UCSD-AML1 (cell line): Measurements from ENCODE around the gene DENND10.
"Not testable (repeated sequence)": the region's sequence is repeated elsewhere in the genome, so short reads cannot be mapped to it uniquely, and the experiment has no call there.

ENCODE experiments used
- DNase-seq: peaks from one replicate; lab custom pipeline; 2025; ENCODE audit not compliant: unreplicated experiment; lab: John Stamatoyannopoulos, UW

Gene DENND10

GRCh38 chr10:119165171-119166117 lies 61.5 kb downstream of the DENND10 start, which contains the start of gene SFXN4:
Gene SFXN4 (minus strand): TSS chr10:119165714. CDS start chr10:119165647, 67 bp downstream.
- peak; percentile 86 for DNase-seq

DNA sequence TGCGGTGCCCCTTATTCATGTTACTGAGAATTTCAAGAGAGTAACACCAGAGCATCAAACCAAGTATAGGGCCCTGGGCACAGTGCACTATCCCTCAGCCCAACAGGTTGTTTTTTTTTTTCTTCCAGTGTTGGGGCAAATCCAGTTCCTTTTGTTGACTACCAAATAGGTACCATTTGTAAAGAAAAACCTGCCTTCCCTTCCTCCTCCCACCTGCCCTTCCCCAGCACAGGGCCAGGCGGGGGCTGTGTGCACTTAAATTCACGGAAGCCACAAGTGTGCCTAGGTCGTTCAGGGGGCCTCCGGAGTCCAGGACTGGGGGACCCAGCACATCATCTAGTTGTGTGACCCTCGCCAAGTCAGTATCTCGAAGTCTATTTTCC lies 62.2 kb downstream of the DENND10 start:
- no peak for DNase-seq

DNA sequence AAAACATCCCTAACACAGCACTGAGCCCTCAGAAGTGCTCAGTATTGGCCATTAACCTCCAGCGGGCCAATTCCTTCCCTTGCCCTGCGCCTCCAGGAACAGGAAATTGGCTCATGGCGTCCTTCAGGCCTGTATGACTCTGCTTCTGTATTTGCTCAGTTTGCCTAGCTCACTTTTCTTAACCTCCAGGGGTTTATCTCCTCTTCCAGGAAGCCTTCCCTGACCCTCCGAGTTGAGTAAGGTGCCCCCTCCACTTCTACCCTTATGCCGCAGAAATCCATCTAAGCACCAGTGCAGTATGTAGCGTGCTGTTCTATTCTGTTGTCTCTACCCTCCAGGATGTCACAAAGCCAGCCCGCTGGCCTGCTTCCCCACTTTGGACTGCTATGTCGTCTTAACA lies 62.7 kb downstream of the DENND10 start:
- DNase-seq: peak; percentile 21

DNA sequence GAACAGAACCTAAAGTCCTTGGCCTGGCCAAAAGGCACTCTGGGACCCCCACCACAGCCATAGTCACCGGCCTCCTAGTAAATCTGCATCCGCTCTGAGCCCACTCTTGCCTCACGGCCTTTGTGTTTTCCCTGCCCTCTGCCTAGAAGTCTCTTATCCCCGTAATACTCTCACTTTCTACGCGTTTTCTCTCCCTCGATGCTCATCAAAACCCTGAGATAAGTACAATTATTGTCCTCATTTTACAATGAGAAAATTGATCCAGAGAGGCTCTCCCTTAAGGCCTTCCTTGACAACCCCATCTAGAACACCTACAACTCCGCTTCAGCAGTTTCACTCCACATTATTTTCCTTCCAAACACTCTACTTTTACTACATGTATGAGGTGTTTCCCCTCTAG lies 63.1 kb downstream of the DENND10 start:
- no peak for DNase-seq

DNA sequence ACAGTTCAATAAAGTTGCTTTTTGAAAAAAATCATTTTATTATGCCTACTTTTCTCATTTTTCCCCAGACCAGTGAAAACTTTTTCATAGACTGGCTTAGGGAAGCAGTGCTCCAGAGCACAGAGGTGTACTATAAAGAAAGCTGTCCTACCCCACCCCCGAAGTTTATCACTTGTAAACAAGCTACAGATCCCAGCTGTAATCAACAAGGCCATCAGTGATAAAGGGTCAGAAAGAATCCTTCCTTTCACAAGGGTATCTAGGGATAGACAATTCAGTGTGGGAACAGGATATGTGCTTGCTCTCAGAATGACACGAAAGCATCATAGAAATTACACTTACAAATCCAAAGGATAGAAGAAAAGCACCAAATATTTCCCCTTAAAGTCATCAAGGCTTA lies 70.2 kb downstream of the DENND10 start:
- no peak for DNase-seq

GRCh38 chr10:119176166-119176565 lies 72.3 kb downstream of the DENND10 start:
- no peak for DNase-seq

DNA sequence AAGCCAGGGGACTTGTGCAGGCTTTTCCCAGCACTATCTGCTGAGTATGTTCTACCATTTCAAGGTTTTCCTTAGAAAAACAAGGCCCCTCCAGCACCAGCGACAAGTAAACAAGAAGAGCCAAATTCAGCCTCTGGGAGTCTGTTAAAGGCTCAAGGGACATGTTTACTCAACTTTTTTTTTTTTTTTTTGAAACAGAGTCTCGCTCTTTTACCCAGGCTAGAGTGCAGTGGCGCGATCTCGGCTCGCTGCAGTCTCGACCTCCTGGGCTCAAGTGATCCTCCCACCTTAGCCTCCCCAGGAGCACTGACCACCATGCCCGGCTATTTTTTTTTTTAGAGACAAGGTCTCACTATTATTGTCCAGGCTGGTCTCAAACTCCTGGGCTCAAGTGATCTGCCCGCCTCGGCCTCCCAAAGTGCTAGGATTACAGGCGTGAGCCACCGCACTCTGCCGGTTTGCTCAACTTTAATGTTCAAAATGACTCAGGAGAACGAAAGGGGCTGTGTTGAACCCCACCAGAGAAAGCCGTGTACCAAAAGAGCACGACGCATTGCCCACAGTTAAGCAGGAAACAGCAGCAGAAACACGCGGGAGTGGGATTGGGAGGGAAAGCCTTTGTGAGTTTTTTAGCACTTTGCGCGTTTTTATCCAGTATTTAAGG lies 73.9 kb downstream of the DENND10 start:
- no peak for DNase-seq

DNA sequence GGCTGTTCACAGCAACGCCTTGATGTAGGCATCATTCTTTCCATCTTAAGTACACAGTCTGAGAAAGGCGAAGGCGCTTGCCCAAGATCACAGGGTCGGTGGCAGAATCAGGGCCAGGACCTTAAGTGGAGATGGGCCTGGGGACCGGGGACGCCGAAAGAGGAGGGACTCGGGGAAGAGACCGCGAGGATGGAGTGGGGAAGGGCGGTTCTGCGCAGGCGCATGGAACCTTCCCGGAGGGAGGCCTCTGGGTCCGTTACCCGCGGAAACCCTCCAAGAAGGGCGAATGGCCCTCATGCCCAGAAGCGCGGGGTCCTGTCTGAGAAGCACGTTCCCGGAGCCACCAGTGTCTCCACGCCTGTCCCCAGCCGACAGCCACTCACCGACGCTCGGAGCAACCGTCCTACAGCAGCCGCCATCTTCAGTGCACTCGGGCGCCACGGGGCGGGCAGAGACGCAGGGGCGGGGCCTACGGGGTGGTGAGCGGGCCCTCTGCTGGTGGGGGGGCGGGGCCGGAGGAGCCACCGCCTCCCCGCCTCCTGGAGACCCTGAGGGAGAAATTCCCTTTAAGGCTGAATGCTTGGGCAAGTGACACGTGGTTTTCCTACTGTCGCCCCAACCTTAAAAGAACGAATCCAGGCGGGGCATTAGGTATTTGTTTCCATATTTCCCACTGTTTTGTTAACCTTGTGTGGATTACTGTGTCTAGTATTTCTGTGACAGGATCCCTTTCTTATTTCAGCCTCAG lies 74.6 kb downstream of the DENND10 start, which contains the start of gene PRDX3:
Gene PRDX3 (minus strand): TSS at position 441 of the 748 bp plus-strand sequence. CDS start 22 bp downstream, at position 419.
- DNase-seq: peak; percentile 96

DNA sequence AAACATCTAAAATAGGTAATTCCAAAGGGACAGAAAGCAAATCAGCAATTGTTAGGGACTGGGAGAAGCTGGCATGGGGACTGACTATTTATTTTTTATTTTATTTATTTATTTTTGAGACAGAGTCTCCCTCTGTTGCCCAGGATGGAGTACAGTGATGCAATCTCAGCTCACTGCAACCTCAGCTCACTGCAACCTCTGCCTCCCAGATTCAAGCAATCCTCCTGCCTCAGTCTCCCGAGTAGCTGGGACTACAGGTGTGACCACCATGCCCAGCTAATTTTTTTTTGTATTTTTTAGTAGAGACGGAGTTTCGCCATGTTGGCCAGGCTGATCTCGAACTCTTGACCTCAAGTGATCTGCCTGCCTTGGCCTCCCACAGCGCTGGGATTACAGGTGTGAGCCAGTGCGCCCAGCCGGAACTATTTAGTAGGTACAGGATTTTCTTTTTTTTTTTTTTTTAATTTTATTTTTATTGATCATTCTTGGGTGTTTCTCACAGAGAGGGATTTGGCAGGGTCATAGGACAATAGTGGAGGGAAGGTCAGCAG lies 77.0 kb downstream of the DENND10 start:
- not testable (repeated sequence) for DNase-seq

DNA sequence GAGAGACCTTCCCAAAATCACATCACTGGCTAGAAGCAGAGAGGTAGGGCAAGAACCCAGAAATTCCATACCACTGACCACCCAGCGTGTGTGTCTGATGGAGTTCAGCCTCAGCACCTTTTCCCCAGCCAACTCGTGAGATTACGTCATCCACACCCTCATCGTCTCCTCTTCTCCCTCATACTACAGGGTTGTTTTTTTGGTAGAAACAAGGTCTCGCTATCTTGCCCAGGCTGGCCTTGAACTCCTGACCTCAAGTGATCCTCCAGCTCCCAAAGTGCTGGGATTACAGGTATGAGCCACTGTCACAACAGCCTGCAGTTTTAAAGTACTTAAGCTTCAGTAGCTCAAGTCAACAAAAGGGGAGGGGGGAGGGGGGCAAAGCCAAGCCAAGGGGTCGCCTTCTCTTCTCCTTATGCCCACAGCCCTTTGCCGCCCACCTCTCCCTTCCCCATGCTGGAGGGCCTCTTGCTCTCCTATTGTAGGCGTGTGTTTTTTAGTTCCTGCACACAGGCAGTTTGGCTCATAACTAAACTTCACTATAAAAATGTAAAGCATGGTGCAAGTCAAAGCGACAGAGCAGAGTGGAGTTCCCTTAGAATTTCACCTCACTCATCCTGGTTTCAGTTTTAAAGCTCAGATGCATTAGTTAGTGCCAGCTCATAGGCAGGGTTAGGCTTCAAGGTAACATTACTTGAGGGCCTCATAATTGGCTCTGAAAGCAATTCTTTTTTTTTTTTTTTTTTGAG lies 79.9 kb downstream of the DENND10 start:
- no peak for DNase-seq
